Activated CD8-positive, alpha-beta memory T cell treated with anti-CD3 and anti-CD28 coated beads, Interleukin-2, amount 50 U/mL, for 48 hours (primary cell): ENCODE results near the gene MGAT4C.

ENCODE experiments used
- DNase-seq: peaks from one replicate; pipeline ENCODE4 v3.0.0-alpha.2; 2020

The MGAT4C gene

DNA sequence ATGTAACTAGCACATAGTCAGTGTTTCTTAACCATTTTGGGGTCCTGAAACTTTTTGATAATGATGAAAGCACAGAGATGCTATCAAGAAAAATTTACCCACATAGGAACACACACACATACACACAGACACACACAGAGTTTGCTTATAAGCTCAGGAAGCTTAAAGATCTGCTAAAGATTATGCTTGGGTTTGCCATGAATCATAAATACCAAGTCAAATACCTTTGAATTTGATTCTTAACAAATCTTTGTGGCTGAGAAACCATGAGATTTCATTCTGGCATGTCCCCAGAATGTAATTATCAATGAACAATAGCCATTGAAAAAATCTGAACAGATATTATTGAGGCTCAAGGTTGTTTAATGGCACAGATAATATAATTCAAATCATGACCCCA is 292.9 kb downstream of the MGAT4C start:
- no peak for DNase-seq

DNA sequence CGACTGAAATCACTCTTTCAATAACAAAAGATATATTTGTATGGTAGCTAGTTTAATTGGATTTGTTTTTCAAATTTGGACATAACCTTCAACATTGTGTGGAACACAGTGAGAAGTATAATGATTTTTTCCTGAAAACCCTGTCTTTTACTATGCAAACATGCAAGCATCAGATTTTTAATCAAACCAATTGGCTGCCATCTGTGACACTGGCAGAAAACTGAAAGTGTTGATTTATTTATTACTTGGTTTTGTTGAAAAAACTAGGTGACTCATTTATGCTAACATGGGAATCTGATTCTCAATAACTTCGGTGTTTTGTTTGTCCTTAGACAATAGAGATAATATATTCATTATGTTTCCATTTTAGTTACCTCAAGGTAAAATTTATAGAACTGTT is 300.1 kb downstream of the MGAT4C start:
- DNase-seq, result no peak

DNA sequence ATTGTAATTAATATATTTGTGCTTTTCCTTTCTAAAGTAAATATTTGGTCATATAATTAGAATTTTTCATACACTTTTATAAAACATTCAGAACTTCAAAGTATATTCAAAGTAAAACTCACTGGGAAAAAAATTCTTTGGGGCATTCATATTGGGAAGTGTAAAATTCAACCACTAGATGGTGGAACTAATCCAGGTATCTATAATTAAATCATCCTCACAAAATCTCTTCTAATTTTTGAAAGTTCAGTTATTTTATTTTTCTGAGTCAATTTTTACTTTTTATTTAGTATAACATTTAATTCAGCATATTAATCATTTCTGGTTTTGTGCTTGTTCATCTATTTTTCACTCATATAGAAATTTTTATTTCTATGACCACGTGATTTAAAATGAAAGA is 301.1 kb downstream of the MGAT4C start:
- DNase-seq, result no peak

DNA sequence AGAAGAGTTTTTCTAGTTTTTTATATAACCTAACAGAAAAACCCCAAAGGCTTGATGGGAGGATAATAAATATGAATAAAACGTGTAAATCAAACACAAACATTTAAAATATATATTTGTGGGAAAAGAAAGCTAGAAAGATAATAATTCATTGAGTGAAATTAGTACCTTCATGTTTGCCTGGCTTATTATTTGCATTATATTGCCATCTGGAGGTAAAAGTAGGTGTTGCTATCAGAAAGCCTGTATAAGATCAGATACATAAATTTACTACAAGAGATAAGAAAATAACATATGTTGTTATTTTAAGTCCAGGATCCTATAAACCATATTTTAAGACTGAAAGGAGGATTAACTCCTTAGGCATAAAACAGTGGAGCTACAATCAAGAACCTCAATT is 304.4 kb downstream of the MGAT4C start:
- DNase-seq, result no peak

DNA sequence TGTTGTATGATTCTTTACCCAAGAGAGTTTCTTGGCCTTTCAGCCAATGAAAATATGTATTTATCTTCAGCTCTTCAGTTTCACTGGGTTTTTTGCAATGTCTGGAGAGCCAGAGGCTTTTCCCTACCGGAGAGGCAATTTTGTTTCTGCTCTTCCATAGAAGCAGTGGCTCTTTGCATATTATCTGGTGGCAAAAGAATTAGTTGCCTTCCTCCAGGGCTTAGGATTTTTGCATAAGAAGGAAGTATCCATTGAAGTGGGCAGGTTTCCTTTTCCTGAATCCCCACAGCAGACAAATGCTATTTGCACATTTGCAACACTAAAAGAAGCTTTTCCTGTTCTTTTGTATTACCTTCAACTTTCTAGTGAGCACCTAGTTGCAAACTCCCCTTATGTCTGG is 306.9 kb downstream of the MGAT4C start:
- no peak for DNase-seq

DNA sequence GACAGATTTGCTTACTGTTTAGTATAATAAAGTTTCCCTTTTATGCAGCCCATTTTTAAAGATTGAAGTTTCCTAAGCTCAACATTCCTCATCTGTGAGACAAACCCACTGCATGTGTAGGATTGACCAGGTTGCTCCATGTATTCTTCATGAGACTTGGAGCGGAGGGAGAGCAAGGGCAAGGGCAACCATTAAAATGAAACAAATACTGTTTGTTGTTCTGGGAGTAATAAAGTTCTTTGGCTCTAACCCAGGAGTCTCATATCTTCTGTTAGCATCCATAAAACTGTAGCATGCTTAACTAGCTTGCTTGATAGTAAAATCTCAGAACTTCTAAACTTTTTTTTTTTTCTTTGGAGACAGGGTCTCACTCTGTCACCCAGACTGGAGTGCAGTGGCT is 307.9 kb downstream of the MGAT4C start:
- DNase-seq, result no peak

DNA sequence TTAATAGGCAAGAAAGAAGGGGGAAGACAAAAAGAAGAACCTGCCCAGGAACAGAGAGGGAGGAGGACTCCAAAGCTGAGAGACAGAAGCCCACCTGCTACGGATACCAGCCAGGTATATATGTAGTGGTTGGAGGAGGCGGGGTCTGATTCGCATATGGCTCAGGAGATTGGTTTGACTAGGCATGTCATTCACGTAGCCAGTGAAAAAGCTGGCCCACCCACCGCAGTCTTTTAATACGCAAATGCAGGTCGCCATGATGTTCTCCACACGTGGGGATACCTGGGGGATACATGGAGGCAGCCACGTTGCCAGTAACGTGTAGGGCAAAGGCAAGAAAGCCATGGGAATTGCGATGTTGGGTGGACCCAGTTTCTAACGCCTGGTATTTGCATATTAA is 308.9 kb downstream of the MGAT4C start:
- DNase-seq, result no peak

DNA sequence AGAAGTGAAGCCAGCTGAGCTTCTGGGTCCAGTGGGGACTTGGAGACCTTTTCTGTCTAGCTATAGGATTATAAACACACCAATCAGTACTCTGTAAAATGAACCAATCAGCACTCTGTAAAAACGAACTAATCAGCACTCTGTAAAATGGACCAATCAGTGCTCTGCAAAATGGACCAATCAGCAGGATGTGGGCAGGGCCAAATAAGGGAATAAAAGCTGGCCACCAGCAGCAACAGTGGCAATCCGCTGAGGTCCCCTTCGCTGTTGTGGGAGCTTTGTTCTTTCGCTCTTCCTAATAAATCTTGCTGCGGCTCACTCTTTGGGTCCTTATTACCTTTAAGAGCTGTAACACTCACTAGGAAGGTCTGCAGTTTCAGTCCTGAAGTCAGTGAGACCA is 309.8 kb downstream of the MGAT4C start:
- no peak for DNase-seq

DNA sequence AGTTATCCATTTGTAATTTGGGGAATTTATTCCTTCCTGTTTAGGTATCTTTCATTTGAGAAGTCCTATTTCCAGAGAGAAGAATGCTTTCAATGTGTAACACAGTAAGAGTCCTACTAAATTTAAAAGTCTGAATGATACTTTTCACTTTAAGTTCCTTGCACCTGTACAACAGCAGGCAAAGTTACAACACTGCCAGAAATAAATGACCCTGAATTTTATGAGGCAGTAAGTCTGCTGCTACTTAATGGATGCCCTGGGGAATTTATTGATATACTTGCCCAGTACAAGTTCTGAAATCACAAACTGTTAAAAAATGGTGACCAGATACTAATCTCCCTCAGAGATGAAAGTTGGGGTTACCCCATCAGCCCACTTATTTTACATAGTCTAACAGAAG is 329.0 kb downstream of the MGAT4C start:
- no peak for DNase-seq

DNA sequence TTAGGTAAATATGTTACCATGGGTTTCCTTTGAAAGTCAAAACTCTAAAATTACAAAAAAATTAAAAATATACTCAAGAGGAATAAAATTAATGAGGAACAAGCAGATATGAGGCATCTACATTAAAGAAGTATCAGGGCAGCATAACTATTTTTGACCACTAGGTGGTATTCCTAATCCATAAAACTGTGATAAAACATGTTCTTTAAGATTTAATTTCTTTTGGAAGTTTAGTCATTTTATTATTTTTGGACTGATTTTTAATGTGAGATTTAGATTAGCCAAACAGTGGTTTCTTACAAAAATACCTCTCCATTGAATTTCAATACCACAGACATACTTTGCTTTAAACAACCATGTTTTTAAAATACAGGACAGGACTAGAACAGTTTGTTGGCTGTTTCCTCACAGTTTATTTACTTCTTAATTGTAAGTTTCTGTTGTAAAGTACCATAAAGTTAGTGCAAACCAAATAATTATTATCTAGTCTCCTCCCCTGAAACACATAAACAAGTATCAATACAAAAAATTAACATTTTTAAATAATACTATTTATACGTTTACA is 332.3 kb downstream of the MGAT4C start:
- no peak for DNase-seq

DNA sequence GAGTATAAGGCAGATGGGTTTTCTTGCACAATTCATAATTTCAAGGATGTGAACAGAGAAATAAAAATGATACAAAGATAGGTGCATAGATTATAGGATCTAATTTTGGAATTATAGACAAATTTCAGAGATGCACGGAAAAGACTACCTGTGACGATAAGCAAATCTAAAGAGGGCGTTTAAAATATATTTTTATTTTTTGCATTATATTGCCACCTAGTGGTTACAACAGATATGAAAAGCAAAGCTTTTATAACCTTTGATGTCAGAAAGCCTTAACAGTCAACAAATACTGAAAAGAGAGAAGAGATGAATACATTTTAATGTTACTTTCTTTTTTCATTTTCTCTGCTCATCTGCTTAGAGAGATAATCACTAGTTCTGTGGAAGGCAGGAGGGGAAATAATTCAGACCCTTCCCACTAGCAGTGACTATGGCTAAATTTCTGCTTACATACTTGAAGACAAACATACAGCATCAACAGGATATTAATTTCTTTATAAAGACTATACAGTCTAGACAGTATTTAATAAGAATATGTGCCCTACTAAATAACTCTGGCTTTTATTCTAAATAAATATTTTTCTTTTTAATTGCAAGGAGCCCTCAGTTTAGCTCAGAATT is 335.8 kb downstream of the MGAT4C start:
- no peak for DNase-seq
